GM15510 (cell line): ENCODE data around the gene NFATC1.

Source experiments
- POLR2A ChIP-seq: IDR thresholded peaks from 3 replicates; pipeline ENCODE4 v1.6.1; 2011; ENCODE audit warnings: borderline replicate concordance; ENCODE audit not compliant: insufficient read length; ENCODE audit errors: extremely low read depth

The NFATC1 gene

DNA sequence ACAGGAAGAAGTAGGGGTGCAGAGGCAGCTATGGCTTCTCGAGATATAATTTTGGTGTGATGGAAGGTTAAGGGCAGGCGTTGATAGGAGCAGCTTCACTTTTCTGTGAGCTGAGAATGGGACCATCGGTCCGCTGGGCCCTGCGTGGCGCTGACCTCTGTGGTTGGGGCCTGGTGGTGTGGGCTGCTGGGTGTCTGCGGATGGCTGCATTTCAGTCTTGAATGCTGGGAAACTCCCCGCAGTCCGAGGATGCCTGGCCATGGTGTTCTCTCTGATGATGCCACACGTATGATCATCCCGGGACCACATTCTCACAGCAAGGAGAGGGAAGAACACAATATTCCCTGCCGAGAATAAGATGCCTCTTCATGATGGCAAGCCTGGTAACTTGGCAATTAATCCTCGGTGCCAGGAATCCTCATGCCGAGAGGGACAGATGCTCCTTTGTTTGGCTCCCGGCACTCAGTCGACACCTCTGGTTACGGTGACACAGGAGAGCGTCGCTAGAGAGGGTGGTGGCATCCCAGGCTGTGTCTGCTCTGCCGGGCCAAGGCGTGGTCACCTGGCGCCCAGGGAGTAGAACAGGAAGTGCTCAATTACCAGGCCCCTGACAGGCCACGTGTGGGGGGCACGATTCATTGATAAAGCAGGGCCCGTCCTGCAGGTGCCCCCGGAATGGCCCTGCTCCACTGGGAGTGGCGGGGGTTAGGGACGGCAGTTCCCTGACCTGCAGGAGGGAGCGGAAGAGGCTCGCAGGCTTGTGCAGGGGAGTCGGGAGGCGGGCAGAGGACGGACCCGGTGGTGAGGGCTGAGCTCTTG lies 164.5 kb downstream of the NFATC1 start:
- TF ChIP-seq POLR2A = no peak

DNA sequence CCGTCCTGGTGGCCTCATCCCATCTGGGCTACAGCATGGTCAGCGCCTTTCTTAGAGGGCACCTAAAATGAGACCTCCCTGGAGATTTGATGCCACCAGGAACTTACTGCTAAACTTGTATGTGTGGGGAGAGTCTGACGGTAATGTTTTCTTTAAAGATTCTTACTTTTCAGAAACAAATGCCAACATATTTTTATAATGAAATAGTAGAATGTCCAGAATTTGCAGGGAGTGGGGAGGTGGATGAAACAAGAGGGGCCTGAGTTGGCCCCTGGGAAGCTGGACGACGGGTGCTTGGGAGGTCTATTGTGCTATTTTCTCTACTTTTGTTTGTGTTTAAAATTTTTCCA lies 165.1 kb downstream of the NFATC1 start:
- no peak for TF ChIP-seq POLR2A

DNA sequence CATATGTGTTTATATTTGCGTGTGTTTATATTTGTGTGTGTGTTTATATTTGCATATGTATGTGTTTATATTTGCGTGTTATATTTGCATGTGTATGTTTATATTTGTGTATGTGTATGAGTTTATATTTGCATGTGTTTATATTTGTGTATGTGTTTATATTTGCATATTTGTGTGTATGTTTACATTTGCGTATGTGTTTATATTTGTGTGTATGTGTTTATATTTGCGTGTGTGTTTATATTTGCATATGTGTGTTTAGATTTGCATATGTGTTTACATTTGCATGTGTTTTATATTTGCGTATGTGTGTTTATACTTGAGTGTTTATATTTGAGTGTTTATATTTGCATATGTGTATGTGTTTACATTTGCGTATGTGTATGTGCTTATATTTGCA lies 168.2 kb downstream of the NFATC1 start:
- TF ChIP-seq POLR2A = no peak

DNA sequence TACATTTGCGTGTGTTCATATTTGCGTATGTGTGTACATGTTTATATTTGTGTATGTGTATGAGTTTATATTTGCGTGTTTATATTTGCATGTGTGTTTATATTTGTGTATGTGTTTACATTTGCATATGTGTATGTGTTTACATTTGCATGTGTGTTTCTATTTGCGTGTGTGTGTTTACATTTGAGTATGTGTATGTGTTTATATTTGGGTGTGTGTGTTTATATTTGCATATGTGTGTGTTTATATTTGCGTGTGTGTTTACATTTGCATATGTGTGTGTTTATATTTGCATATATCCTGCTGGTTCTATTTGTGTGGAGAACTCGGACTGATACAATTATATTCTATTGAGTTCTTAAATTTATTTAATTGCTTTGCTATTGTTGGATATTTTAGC lies 168.7 kb downstream of the NFATC1 start:
- TF ChIP-seq POLR2A = no peak

DNA sequence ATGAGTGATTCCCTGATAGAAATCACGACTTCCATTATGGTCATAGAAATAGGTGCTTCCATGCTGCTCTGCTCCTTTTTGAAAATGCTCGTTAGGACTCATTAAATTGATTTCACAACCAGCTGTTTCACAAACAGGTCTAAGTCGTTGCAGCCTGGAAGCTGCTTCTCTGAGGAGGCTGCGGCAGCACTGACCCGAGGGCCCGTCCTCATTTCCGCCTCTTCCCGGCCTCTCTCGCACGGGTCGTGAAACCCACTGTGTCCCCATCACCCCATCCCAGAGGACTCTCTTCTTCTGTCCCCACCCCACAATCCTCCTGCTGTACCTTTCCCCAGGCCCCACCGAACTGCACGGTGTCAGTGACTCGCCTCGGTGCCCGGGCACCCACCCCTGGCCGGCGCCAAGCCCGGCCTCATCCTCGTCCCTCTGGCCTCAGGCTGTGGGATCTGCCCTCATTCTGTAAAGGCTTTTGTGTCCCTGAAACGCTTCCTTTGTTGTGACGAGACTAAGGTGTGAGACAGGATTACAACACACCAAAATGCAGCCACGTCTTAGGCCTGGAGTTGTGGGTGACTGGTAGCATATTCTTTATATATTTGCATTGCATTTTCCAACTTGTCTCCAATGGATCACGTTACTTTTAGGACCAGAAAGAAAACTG lies 171.2 kb downstream of the NFATC1 start:
- TF ChIP-seq POLR2A = no peak

DNA sequence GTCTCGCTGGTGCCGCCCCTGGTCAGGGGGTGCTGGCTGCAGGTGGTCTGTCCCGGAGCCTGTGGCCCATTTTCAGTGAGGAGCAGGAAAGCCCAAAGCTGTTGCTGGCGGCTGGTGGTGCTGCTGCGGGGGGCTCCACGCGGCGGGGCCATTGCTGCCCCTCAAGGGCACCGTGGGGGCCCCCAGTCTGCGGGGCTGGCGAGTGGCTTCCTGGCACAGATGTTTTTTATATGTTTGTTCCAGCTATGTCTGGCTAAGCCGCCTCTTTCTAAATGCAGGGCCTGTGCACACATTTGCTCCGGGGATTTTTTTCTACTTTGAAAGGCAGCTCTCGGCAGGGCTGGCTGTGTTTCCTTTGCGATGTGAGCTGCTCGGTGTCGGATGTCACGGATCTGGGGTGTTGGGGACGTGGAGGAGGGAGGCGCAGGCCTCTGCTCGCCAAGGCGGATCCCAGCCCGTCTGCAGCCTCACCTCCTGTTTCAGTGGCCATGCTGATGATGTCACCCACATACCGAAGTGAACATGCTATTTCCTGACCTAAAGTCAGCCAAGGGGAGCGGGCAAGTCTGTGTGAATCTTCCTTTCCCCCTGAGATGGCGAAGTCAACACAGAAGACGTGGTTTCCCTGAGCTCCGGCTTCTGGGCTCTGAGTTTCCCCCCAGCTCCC lies 171.9 kb downstream of the NFATC1 start:
- TF ChIP-seq POLR2A = no peak

DNA sequence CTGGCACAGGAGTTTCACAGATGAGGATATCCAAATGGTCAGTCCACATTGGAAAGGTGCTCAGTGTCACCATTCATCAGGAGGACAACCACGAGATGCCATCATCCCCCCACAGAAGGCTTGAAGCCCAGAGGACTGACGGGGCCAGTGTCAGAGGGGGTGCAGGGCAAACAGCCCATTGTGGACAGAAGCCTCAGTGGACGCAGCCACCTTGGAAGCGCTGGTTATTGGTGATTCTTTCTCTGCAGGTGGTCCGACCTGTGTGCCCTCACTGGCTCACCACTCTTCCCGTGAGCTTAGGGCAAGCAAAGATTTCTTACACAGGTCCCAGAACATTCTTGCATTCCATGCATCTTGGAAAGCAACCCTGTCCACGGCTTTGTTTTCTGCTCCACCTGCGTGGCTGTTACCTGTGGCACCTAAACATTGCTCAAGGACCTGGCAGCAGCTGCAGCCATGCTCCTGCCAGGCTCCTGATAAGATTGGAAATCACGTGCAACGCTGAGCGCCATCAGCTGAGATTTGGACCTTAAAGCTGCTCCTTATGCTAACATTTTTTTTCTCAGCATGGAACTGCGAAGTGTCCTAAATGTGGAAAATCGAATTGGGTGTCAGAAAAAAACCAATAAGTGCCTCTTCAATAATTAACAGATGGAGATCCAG lies 172.9 kb downstream of the NFATC1 start:
- no peak for TF ChIP-seq POLR2A

DNA sequence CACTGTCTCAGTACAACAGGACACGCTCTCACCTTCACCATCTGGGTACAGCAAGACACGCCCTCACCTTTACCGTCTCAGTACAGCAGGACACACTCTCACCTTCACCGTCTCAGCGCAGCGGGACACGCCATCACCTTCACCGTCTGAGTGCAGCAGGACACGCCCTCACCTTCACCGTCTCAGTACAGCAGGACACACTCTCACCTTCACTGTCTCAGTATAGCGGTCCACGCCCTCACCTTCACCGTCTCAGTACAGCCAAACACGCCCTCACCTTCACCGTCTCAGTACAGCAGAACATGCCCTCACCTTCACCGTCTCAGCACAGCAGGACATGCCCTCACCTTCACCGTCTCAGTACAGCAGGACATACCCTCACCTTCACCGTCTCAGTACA lies 174.0 kb downstream of the NFATC1 start:
- TF ChIP-seq POLR2A = no peak

DNA sequence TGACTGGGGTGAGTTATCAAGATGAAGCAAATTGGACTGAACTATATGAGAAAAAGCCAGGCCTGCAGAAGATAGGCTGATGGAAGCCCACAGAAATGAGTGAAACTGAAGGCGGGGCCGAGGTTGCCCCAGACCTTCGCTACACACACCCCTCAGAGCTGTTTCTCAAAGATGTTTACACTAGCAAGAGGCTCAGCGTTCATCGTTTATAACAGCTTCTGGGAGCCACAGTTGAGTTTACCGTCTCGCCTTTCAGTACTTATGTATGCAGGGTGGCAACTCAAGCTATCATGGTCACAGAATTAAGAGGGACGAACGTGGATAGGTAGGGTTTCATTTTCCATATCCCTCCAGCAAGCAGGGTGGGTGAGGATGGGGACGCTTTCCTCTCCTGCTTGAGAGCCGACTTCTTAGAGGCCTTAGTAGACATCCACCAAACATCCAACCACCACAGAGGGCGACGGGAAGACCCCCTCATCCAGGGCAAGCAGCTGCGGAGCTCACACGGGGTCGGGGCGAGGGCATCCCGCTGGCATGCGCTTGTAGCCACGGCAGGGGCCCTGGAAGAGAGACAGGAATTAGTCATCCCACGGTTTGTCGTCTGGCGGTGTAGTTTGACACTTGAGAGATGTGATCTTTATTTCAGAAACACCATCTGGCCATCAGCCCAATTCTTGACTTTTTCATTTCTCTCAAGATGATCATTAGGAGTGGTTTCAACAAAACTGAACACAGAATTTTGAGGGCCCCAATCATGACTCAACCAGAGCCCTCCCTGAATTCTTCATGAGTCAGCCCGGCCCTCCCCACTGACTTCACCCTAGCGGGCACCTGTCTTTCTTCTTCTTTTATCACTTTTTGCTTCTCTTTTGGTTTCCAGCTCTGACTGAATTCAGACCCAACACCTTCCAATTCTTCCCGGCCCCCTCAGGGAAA lies 174.8 kb downstream of the NFATC1 start:
- no peak for TF ChIP-seq POLR2A

DNA sequence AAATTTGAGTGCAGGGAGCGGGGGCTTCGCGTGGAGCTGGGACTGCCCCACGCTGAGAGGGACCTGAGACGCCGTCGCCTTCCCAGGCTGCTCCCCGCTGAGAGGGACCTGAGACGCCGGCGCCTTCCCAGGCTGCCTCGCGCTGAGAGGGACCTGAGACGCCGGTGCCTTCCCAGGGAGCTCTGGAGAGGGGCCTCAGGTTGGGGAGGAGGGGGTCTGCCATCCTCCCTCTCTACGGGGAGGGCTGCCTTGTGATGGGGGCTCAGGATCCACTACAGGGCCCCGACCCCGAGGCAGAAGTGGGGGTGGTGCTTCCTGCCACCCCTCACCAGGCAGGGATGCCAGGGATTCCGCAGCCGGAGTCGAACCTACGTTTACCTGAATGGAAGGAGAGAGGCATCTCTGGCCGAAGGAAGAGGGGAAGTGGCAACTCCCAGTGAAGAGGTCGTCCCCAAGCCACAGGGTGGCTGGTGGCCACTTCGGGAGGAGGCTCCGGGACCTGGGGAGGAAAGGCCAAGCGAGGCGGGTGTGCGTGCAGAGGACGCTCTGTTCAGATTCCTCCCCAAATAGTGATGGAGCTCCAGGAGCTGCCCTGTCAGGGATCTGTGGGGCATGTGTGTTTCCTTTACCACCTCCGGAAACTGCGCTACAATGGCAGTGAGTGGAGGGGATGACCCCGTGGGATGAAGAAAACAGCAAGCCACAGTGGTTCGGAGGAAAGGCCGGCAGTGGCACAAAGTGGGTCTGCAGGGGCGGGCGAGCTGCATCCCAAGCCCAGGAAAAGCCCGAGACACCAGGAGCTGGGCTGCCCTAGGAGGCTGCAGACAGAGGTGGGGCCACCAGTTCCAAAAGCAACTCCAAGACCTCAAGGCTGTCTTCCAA lies 175.7 kb downstream of the NFATC1 start:
- TF ChIP-seq POLR2A = no peak

DNA sequence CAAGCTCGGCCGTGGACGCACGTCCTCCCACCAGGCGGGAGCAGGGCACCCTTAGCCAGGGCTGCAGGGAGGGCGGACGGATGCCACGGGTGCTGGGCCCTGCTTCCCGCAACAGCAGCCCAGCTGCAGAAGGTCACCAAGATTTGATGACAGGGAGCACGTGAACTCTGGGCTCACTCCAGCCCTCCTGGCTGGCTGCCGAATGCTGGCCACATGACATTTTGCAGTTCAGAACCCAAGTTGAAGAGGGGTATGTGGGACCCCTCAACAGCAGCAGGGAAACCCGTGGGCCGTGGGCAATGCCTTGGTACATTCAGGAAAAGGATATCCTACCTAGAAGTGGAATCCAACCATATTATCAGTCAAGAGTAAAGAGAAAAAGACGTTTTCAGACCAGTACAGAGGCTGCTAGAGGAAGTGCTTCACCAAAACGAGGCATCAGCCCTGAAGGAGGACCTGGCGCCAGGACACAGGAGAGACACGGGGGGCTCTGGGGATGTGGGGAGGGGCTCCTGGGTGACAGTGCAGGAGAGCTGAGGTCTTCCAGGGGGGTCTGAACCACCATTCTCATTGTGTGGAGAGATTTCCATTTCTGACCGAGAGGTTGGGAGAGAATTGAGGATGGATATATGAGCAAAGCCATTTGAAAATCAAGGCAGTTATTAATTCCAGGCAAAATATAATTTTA lies 176.5 kb downstream of the NFATC1 start:
- no peak for TF ChIP-seq POLR2A

DNA sequence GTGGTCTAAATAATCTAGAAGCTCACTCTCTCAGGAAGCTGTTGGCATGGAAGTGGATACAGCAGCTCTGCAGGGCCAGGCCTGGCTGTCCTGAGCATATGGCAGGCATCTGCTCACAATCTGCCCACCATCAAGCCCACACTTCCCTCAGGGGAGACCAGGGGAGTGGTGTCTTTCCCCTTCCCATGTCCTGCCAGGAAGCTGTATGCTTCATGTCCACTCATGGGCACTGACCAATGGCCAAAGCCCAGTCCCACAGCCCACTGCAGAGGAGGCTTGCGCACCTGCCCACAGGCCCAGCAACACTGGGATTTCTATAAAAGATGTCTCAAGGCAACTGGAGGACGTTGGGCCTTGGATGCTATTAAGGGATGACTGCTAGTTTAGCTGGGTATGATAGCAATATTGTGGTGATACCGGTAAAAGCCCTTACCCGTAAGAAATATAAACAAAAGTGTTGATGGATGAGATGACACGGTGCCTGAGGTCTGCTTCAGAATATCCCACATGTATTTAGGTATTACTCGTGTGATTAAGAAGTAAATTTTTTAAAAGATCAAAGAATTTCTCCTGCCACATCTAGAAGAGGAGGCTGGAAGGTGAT lies 177.2 kb downstream of the NFATC1 start:
- no peak for TF ChIP-seq POLR2A
